HepG2 (cell line): ENCODE results near the gene FITM1. TPM values are rescaled to one million over a fixed set of nuclear protein-coding genes. Genes with fewer than 3 reads are reported as not detected.
A peak's percentile ranks its signal among the peaks of the same experiment; 100 is the strongest.

ENCODE experiments used
- ADNP ChIP-seq: sonication (generic); formaldehyde crosslinking; IDR thresholded peaks from 2 replicates; pipeline ENCODE4 v1.4.0; 2020; ENCODE audit warnings: missing genetic modification reagents
- HNRNPLL ChIP-seq: fragments of 200-400 bp; formaldehyde crosslinking; IDR thresholded peaks from 2 replicates; pipeline ENCODE4 v1.6.1; 2017; ENCODE audit warnings: mild to moderate bottlenecking, low read depth, low read length; ENCODE audit not compliant: poor library complexity, severe bottlenecking
- HOXD1 ChIP-seq: sonication (generic); formaldehyde crosslinking; IDR thresholded peaks from 2 replicates; pipeline ENCODE4 v1.5.0; 2020; ENCODE audit warnings: missing genetic modification reagents
- JARID2 ChIP-seq: sonication (generic); formaldehyde crosslinking; IDR thresholded peaks from 2 replicates; pipeline ENCODE4 v1.8.1; 2023; ENCODE audit warnings: missing genetic modification reagents, inconsistent platforms; ENCODE audit not compliant: insufficient replicate concordance
- KDM1A ChIP-seq: IDR thresholded peaks from 2 replicates; pipeline ENCODE4 v1.6.1; 2016; ENCODE audit warnings: missing compliant biosample characterization
- NCOA5 ChIP-seq: sonication (generic); formaldehyde crosslinking; IDR thresholded peaks from 2 replicates; pipeline ENCODE4 v1.4.0; 2020; ENCODE audit warnings: missing genetic modification reagents
- NFRKB ChIP-seq: fragments of 450-650 bp; IDR thresholded peaks from 2 replicates; pipeline ENCODE4 v1.6.1; 2017
- RFX3 ChIP-seq: IDR thresholded peaks from 2 replicates; pipeline ENCODE4 v1.6.1; 2016; ENCODE audit warnings: missing biosample characterization, missing genetic modification reagents
- SMAD9 ChIP-seq: sonication (generic); formaldehyde crosslinking; IDR thresholded peaks from 2 replicates; pipeline ENCODE4 v1.5.1; 2020; ENCODE audit warnings: mild to moderate bottlenecking, missing genetic modification reagents
- STAG1 ChIP-seq: sonication (generic); formaldehyde crosslinking; IDR thresholded peaks from 2 replicates; pipeline ENCODE4 v1.4.0; 2020; ENCODE audit warnings: missing genetic modification reagents
- ZMAT3 ChIP-seq: sonication (generic); formaldehyde crosslinking; conservative IDR thresholded peaks from 2 replicates; pipeline ENCODE4 v1.7.0; 2021; ENCODE audit warnings: missing genetic modification reagents
- ZNF235 ChIP-seq: sonication (generic); formaldehyde crosslinking; IDR thresholded peaks from 2 replicates; pipeline ENCODE4 v1.8.1; 2023; ENCODE audit warnings: mild to moderate bottlenecking, missing genetic modification reagents, borderline replicate concordance
- ZNF24 ChIP-seq: fragments of 450-650 bp; IDR thresholded peaks from 2 replicates; pipeline ENCODE4 v1.6.1; 2017; ENCODE audit warnings: antibody characterized with exemption, mild to moderate bottlenecking
- ZNF335 ChIP-seq: sonication (generic); formaldehyde crosslinking; IDR thresholded peaks from 2 replicates; pipeline ENCODE4 v1.4.0; 2020; ENCODE audit warnings: missing genetic modification reagents
- ZNF598 ChIP-seq: sonication (generic); formaldehyde crosslinking; IDR thresholded peaks from 2 replicates; pipeline ENCODE4 v1.5.1; 2020; ENCODE audit warnings: mild to moderate bottlenecking, missing genetic modification reagents, borderline replicate concordance
- ZSCAN21 ChIP-seq: sonication (generic); formaldehyde crosslinking; IDR thresholded peaks from 2 replicates; pipeline ENCODE4 v1.8.0; 2022; ENCODE audit warnings: mild to moderate bottlenecking, missing genetic modification reagents, moderate library complexity, borderline replicate concordance
- polyA plus RNA-seq, 8 experiments: library from polyadenylated mRNA; depleted of rRNA in 3 of 8; stranded (reverse) in 7 of 8; unstranded in 1 of 8; fragments of >200 nt; fragmentation: Illumina TruSeq in 4 of 8; extraction: Trizol in 4 of 8; gene quantifications; 2 replicates each; pipeline versions ENCODE4 v1.2.1 to v1.2.3, GENCODE V29; 2011 to 2016; ENCODE audit warnings: low read depth in 4 of 8, missing spikeins in 1 of 8, mixed read lengths in 1 of 8; ENCODE audit not compliant: insufficient read depth in 1 of 8
- total RNA-seq, 5 experiments: library from RNA; depleted of rRNA; stranded (reverse); fragments of >200 nt; fragmentation: Illumina TruSeq; extraction: Trizol; gene quantifications; 2 replicates each; pipeline ENCODE4 v1.2.3, GENCODE V29; 2016; ENCODE audit warnings: low read depth in 1 of 5
- TF ChIP-seq, protein P1 (sequence below): sonication (generic); formaldehyde crosslinking; IDR thresholded peaks from 2 replicates; pipeline ENCODE4 v1.8.0; 2022; ENCODE audit warnings: low read depth, missing genetic modification reagents
- TF ChIP-seq, protein P2 (sequence below): sonication (generic); formaldehyde crosslinking; IDR thresholded peaks from 2 replicates; pipeline ENCODE4 v1.4.0; 2020; ENCODE audit warnings: missing genetic modification reagents
- TF ChIP-seq, protein P3 (sequence below): sonication (generic); formaldehyde crosslinking; IDR thresholded peaks from 2 replicates; pipeline ENCODE4 v1.4.0; 2020; ENCODE audit warnings: mild to moderate bottlenecking, missing genetic modification reagents, borderline replicate concordance
- TF ChIP-seq, protein P4 (sequence below): sonication (generic); formaldehyde crosslinking; IDR thresholded peaks from 2 replicates; pipeline ENCODE4 v1.5.1; 2020; ENCODE audit warnings: missing genetic modification reagents, mild to moderate bottlenecking, borderline replicate concordance

FITM1 gene
- total and polyA plus RNA-seq, 2 of the 13 experiments (the other 11 are each of a cell fraction or from before 2014, with no cell fraction given), result 2.7 to 5.8 TPM

DNA sequence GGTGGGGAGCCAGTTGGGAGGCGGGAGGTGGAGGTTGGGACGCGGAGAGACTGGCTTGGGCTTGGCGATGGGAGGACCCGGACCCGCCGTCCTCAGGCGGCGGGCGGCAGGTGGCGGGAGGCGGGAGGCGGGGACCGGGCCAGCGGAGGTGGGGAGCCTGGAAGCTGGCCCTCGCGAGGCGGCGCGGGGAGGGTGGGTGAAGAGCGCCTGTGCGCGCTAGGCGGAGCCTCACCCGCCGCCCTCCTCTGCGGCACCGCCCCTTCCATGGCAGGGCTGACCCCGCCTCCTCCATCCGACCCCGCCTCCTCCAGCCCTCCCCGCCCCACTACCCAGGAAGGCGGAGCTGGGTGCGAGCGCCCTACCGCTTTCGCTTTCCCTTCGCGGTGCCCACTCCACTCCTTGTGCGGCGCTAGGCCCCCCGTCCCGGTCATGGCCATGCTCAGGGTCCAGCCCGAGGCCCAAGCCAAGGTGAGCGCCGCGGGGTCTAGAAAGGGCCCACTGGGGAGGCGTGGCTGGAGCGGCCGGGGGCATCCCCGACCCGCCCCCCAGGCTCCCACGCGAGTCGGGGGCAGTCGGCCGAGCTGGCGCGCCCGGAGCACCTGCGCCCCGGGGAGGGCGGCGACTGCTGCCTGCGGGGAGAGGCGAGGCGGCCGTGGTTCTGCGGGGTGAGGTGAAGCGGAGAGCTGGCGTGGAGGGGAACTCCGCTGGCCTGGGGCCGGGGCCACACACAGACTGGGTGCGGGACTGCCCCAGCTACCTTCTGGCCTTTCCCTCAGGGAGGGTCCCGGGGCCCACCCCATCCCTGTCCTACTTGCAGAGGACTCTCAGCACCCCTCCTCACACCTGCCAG lies 5.6 kb downstream of the FITM1 start, which contains the start of gene PSME1 (continued):
- TF ChIP-seq ZNF335, result peak; percentile 80
- TF ChIP-seq ZMAT3 (CRISPR knock-in tag), result no peak; the same call in 1 of the 2 replicates
- peak; percentile 96; the same call in 1 of the 2 replicates for TF ChIP-seq ZNF235 (CRISPR knock-in tag)
- TF ChIP-seq, protein P1, sequence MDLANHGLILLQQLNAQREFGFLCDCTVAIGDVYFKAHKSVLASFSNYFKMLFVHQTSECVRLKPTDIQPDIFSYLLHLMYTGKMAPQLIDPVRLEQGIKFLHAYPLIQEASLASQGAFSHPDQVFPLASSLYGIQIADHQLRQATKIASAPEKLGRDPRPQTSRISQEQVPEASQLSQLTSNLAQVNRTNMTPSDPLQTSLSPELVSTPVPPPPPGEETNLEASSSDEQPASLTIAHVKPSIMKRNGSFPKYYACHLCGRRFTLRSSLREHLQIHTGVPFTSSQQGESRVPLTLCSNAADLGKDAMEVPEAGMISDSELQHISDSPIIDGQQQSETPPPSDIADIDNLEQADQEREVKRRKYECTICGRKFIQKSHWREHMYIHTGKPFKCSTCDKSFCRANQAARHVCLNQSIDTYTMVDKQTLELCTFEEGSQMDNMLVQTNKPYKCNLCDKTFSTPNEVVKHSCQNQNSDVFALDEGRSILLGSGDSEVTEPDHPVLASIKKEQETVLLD, result no peak
- TF ChIP-seq JARID2, result peak; percentile 9
- TF ChIP-seq RFX3, result no peak; the same call in 1 of the 2 replicates
- TF ChIP-seq KDM1A (CRISPR knock-in tag), result no peak; the same call in 1 of the 2 replicates
- peak; percentile 69; the same call in 1 of the 2 replicates for TF ChIP-seq ZNF598 (CRISPR knock-in tag)
- TF ChIP-seq, protein P2, sequence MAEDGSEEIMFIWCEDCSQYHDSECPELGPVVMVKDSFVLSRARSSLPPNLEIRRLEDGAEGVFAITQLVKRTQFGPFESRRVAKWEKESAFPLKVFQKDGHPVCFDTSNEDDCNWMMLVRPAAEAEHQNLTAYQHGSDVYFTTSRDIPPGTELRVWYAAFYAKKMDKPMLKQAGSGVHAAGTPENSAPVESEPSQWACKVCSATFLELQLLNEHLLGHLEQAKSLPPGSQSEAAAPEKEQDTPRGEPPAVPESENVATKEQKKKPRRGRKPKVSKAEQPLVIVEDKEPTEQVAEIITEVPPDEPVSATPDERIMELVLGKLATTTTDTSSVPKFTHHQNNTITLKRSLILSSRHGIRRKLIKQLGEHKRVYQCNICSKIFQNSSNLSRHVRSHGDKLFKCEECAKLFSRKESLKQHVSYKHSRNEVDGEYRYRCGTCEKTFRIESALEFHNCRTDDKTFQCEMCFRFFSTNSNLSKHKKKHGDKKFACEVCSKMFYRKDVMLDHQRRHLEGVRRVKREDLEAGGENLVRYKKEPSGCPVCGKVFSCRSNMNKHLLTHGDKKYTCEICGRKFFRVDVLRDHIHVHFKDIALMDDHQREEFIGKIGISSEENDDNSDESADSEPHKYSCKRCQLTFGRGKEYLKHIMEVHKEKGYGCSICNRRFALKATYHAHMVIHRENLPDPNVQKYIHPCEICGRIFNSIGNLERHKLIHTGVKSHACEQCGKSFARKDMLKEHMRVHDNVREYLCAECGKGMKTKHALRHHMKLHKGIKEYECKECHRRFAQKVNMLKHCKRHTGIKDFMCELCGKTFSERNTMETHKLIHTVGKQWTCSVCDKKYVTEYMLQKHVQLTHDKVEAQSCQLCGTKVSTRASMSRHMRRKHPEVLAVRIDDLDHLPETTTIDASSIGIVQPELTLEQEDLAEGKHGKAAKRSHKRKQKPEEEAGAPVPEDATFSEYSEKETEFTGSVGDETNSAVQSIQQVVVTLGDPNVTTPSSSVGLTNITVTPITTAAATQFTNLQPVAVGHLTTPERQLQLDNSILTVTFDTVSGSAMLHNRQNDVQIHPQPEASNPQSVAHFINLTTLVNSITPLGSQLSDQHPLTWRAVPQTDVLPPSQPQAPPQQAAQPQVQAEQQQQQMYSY, result peak; percentile 50
- TF ChIP-seq NFRKB, result no peak
- TF ChIP-seq SMAD9 (CRISPR knock-in tag), result no peak; the same call in 1 of the 2 replicates
- TF ChIP-seq, protein P3, sequence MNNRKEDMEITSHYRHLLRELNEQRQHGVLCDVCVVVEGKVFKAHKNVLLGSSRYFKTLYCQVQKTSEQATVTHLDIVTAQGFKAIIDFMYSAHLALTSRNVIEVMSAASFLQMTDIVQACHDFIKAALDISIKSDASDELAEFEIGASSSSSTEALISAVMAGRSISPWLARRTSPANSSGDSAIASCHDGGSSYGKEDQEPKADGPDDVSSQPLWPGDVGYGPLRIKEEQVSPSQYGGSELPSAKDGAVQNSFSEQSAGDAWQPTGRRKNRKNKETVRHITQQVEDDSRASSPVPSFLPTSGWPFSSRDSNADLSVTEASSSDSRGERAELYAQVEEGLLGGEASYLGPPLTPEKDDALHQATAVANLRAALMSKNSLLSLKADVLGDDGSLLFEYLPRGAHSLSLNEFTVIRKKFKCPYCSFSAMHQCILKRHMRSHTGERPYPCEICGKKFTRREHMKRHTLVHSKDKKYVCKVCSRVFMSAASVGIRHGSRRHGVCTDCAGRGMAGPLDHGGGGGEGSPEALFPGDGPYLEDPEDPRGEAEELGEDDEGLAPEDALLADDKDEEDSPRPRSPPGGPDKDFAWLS (CRISPR knock-in tag), result no peak
- TF ChIP-seq HOXD1 (CRISPR knock-in tag), result peak; percentile 21; the same call in 1 of the 2 replicates
- TF ChIP-seq STAG1, result peak; percentile 5; the same call in 1 of the 2 replicates
- peak; percentile 87 for TF ChIP-seq HNRNPLL
- TF ChIP-seq ADNP, result no peak
- TF ChIP-seq ZSCAN21 (CRISPR knock-in tag), result peak; percentile 78
- TF ChIP-seq, protein P4, sequence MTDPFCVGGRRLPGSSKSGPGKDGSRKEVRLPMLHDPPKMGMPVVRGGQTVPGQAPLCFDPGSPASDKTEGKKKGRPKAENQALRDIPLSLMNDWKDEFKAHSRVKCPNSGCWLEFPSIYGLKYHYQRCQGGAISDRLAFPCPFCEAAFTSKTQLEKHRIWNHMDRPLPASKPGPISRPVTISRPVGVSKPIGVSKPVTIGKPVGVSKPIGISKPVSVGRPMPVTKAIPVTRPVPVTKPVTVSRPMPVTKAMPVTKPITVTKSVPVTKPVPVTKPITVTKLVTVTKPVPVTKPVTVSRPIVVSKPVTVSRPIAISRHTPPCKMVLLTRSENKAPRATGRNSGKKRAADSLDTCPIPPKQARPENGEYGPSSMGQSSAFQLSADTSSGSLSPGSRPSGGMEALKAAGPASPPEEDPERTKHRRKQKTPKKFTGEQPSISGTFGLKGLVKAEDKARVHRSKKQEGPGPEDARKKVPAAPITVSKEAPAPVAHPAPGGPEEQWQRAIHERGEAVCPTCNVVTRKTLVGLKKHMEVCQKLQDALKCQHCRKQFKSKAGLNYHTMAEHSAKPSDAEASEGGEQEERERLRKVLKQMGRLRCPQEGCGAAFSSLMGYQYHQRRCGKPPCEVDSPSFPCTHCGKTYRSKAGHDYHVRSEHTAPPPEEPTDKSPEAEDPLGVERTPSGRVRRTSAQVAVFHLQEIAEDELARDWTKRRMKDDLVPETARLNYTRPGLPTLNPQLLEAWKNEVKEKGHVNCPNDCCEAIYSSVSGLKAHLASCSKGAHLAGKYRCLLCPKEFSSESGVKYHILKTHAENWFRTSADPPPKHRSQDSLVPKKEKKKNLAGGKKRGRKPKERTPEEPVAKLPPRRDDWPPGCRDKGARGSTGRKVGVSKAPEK (CRISPR knock-in tag), result peak; percentile 7; the same call in 1 of the 2 replicates
- no peak for TF ChIP-seq ZNF24
- TF ChIP-seq NCOA5, result no peak
